GM18511 (cell line): ENCODE results near the gene CFTR.
"Not testable (repeated sequence)": the region's sequence is repeated elsewhere in the genome, so short reads cannot be mapped to it uniquely, and the experiment has no call there.

Experiments used
- ATAC-seq: cut with Tn5 transposase; IDR thresholded peaks from one replicate; pipeline ENCODE4 v1.9.1; 2021; ENCODE audit warnings: mild to moderate bottlenecking, moderate library complexity; ENCODE audit not compliant: unreplicated experiment

CFTR gene

DNA sequence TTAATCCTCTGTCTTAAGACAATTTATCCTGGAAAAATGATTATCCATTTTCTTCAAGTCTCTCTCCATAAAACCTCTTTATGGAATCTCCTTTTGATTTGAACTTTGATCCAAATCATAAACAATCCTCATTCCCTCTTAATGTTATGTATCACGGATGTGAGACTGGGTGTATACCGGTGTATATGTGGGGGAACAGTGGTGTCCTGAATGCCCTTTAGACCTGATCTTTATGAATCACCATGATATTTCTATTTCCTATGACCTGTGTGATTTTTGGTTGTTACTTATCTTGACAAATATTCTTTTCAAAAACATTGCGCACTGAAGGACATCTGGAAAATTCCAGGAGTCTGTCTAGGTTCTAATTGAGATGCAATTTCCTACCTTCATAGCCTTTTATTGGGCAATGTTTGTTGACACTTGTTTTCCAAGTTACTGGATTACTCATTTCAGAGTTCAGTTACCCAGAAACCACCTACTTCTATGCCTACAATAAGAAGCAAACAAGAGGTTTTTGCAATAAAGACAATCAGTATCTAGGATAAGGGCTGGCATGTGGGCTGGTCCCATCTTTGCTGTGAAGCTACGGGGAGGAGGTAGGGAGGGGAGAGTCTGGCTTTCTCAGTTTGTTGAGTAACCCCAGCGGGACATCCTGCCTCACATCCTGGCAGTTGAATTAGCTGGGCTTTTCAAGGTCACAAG, 203.0 kb downstream of the CFTR start:
- ATAC-seq = no peak

DNA sequence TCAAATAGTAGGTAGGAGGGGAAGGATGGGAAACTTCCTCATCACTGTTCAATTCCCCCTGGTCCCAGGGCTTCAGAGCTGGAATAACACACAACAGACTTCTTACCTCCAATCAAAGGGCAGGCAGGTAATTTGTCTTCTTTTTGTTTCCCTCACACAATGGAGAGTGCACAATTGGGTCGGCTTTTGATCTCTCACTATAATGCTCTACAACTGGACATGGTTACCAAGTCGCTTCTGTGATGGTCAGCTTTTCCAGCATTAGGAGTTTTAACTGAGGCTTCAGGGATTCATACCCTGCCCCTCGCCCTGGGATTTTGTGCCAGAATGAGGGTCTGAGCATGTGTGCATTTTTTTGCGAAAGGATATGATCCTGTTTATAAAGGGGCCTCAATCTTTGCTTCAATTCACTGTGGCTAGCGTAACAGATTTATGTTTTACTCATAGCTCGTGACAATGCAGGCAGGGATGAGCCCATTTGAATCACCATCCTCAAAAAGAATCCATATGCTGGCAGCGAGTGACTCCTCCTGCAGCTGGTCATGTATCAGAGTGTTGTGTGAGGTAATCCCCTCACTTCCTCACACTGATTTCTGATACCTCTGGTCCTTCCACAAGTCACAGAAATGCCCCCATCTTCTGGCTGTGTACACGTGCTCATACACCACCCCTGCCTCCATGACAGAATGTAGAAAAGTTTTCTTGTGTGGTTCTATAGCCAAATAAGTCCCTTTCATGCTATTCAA, 203.8 kb downstream of the CFTR start:
- ATAC-seq = no peak

DNA sequence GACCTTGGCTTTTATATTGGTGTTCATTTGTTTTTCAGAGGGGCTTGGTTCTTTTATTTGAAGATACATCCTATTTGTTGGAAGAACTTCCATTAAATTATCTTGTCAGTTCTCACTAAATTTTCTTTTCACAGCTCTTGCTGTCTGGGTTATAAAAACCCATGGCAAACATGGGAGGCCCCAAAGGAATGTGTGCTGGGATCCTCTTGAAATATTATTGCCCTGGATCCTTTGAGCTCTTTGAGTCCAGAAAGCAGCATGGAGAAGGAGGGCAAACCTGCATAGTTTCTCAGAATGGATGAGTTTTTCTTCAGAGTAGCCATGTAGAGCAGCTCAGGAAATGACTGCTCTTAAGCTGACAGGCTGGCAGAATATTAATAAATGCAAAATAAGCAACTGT, 206.0 kb downstream of the CFTR start:
- no peak for ATAC-seq

DNA sequence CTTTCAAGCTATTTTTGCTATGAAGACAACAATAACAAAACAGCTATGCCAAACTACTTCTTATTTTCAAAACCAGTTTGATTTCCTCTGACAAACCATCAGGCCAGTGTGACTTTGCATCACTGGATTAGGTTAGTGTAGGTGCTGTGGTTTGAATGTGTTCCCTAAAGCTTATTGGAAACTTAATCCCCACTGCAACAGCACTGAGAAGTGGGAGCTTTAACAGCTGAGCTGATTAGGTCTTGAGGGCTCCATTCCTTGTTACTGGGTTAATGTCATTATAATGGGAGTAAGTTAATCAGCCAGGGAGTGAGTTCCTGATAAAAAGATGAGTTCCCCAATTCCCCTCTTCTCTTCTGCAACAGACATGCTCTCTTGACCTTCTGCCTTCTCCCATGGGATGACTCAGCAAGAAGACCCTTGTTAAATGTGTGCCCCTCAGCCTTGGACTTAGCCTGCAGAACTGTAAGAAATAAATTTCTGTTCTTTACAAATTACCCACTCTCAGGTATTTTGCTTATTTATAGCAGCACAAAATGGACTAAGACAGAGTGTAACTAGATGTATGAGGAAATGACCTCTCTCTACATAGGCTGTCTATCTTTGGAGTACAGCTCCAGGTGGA, 206.6 kb downstream of the CFTR start:
- no peak for ATAC-seq

DNA sequence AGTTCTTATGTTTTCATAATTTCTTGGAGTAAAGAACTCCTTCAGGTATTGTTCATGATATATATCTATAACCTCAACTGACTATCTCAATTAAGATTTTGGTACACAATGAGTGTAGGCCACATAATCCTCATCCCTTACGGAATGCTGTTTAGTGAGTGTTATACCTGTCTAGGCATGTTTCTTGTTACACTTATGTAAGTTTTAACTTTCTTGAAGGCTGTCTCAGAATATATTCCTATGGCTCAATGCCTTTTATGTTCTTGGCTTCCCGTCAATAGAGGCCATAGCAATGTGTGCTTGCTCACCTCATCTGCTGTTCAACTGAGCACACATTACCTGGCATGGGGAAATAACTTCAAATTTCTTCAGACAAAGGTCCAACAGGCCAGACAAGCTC, 208.3 kb downstream of the CFTR start:
- ATAC-seq = no peak

DNA sequence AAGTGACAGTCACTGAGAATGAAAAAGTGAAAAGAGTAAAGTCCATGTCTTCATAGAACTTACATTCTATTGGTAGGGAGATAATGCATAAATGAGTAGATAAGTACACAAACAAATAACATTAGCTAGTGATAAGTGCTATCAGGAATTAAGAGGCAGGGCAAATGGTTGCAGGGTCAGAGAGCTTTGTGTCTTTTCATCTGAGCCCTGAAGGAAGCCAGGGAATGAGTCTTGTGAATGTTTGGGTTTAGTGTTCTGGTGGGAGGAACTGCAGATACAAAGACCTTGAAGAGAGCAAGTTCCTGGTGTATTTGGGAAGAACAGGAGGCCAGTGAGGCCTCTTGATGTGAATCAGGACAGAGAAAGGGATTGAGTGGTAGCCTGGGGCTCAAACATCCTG, 209.6 kb downstream of the CFTR start:
- ATAC-seq = no peak

DNA sequence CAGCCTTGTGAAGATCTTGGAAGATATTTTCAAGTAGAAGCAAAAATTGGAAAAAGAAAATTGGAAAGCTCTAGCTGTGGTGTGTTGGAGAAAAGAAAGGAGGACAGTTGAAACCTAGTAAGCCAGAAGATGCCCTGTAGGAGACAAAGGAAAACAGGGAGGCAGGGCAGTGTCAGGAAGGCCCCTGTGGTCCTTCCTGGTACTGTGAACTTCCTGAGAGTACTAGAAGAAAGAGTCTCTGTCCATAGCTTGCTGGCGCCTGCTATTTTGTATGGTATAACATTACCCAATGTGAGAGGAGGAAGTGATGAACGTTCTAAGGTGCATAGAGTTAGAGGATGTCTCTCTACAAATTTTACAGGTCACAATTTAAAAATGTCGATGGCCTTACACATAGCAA, 210.3 kb downstream of the CFTR start:
- no peak for ATAC-seq

DNA sequence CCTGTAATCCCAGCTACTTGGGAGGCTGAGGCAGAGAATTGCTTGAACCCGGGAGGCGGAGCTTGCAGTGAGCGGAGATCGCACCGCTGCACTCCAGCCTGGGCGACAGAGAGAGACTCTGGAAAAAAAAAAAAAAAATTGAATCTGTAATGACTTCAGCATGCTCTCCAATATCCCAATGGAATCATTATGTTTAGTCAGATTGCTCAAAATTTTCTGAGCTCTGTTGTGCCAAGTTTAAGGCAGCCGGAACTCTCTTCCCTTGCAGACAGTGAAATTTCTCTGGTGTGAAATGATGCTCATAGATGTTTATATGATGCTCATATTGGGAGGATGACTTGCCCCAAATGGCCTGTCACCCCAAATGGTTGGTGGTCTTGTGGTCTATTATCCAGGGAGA, 212.5 kb downstream of the CFTR start:
- no peak for ATAC-seq

DNA sequence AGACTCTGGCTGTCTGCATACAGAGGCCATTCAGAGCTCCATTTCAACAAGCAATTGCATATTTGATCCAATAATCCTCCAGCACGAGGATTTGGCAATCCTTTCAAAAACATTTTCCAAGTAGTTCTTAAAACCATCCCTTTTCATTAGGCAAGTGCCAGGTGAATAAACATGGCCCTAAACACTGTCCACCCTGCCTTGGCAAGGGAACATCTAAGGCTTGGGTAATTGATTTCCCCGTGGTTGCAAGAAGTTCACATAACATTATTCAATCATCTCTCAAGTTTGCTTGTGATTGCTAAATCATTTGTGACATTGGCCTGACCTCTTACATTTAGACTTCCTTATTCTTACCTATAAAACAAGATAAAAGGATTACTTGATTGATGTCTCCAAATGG, 218.2 kb downstream of the CFTR start:
- ATAC-seq = no peak

DNA sequence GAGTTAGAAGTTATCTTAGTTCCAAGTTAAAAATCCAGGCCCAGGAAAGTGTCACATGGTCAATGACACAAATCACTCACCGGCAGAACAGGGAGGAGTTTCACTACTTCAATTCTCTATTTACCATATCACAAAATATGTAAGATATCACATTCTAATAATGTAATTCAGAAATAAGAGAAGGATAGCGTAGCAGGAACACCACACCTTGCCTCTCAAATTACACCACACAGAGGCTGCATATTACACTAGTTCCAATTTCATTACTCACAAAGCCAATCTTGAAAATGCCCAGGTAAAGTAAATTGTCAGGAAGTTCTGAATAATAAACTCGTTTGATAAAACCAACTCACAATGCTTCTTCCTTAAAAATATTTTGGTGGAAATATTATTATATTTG, 224.2 kb downstream of the CFTR start:
- no peak for ATAC-seq

DNA sequence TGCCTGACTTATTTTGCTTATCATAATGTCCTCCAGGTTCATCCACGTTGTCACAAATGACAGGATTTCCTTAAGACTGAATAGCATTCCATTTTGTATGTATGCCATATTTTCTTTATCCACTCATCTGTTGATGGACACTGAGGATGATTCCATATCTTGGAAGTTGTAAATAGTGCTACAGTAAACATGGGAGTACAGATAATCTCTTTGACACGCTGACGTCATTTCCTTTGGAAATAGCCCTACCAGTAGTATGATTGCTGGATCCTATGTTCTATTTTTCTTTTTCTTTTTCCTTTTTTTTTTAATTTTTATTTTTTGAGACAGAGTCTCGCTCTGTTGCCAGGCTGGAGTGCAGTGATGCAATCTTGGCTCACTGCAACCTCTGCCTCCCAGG, 225.8 kb downstream of the CFTR start:
- no peak for ATAC-seq

DNA sequence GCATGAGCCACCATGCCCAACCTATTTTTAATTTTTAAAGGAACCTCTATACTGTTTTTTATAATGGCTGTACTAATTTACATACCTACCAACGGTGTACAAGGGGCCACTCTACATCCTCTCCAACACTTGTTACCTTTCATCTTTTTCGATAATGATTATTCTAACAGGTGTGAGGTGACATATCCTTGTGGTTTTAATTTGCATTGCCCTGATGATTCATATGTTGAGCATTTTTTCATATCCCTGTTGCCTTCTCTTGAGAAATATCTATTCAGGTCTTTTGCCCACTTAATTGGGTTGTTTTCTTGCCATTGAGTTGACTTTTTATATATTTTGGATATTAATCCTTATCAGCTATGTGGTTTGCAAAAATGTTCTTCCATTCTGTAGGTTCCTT, 226.4 kb downstream of the CFTR start:
- peak; percentile 60 for ATAC-seq

DNA sequence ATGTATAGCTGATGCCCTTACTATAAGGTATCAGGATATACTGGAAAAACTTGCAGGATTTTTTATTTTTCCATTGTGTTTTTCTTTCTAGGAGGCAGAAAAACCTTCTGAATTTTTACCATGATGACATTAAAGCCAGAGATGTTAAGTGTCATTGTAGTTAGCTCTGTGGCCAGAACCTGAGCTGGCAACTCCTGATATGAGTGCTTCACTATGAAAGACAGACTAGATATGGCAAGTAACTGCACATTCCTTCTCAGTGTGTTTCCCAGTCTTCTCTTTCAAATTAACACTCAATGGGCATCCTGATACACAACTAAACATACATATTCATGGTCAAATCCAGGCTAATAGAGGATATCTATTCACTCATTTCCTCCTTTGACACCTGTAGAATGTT, 227.3 kb downstream of the CFTR start:
- no peak for ATAC-seq

DNA sequence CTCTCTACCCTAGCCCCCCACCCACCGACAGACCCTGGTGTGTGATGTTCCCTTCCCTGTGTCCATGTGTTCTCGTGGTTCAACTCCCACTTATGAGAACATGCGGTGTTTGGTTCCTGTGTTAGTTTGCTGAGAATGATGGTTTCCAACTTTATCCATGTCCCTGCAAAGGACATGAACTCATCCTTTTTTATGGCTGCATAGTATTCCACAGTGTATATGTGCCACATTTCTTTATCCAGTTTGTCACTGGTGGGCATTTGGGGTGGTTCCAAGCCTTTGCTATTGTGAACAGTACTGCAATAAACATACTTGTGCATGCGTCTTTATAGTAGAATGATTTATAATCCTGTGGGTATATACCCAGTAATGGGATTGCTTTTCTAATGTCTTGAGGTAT, 228.3 kb downstream of the CFTR start:
- ATAC-seq = not testable (repeated sequence)

DNA sequence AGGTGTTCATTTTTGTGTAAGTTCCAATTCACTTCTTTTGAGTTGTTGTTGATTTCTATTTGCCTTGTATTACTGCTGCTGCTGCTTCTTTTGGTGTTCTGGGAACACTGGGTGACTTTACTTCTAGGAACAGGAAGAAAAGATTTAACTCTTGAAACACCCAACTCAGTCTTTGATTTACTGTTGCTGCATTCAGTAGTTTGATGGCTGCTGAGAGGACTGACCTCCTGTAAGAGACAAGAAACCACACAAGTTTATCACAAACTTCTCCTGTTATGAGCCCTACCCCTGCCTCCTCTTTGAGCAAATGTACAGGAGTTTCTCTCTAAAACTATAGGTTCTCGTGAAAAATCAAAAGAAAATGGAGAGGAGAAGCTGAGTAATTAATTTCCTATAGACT, 231.7 kb downstream of the CFTR start:
- no peak for ATAC-seq

DNA sequence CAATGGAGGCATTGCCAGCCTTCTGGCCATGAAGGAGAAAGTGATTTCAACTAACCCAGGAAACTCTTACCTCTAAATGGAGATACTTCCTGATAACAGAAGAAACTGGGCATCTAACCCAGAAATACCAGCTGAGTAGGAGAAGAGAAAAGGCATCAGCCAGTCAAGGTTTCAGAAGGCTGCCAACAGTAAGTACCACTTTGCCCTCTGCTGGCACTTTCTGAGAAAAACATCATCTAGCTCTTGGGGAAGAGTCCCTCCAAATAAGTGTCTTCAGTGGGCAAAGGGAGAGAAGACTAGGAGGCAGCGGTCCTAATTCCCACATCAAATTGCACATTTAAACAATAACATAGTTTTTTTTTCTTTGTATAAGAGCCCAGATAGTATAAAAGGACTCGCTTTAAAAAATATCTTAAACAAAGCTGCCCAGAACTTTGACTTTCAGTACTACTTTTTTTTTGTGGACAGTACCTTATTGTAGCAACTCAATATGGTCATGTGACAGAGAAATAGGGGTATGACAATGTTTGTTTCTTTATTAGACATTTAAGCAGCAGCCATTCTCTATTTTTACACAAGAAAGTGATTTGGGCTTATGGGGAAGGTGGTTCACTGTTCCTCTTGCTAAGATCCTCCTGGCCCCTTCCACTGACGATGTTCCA, 236.1 kb downstream of the CFTR start:
- peak; percentile 95 for ATAC-seq

DNA sequence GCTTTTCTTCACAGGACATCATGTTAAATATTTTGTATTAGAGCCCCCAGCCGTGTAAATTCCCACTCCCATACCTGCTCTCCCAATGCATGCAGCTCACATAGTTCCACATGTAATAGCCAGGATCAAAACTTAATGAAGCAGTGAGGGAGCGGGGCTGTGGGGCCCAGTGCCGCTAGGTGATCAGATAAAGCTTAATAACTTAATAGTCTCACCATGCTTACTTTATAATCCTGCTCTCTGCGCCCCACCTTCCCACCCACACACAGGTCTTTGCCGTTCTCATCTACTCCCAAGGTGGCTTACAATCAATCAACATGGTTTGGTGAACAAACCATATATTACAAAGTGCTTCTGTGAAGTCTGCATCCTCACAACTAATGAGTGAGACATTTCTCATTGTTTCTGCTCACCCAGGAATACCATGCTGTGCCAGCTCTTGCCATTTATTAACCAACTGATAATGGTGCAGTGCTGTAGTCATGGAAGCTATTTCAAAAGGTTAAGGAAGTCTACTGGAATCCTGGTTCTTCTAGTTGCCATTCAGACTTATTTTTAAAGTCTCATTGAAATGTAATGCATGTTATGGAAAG, 237.0 kb downstream of the CFTR start:
- no peak for ATAC-seq

DNA sequence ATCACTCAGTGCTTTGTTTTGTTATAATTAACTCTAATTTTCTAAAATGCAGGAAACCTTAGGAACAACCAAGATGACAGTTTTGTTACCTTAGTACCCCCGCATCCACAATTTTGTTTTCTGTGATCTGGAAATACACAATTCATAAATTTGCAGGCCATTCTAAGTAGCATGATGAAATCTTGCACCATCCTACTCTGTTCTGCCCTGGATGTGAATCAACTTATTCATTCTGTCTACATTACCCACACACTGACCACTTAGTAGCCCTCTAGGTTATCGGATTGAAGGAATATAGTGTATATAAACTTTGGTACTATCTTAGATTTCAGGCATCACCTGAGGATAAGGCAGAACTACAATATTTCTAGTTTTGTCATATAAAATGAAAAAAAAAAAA, 237.5 kb downstream of the CFTR start:
- ATAC-seq = no peak
